Endothelial cell of umbilical vein (primary cell): ENCODE results near the gene OR10D3. TPM values are rescaled to one million over a fixed set of nuclear protein-coding genes. Genes with fewer than 3 reads are reported as not detected.

Experiments used
- BruUV-seq: library from RNA; stranded (reverse); fragments of 400-500 nt; replicated peaks from 2 replicates; lab custom pipeline; 2021; lab: Mats Ljungman, UMichigan
- CTCF ChIA-PET: fragments of 300-600, 350-600 bp; sonication (Branson Sonifier 250); formaldehyde crosslinking; loops from one replicate; lab custom pipeline; 2021; ENCODE audit warnings: antibody characterized with exemption, inconsistent platforms; lab: Charles Lee
- POLR2A ChIA-PET: fragments of 300-600, 350-600 bp; sonication (Branson Sonifier 250); formaldehyde crosslinking; loops from one replicate; lab custom pipeline; 2021; ENCODE audit warnings: antibody characterized with exemption, inconsistent platforms; lab: Charles Lee
- DNase-seq: peaks from one replicate; pipeline ENCODE4 v3.0.0-alpha.2; 2011; ENCODE audit warnings: low read depth, low spot score
- FAIRE-seq: peaks from 2 replicates; lab custom pipeline; 2011; peaks lifted over from hg19 to GRCh38; lab: Jason Lieb, UNC
- H2AFZ ChIP-seq: 2 replicates; pipeline ENCODE4 v1.6.0; 2012; ENCODE audit warnings: low read depth, low read length, control low read depth, inconsistent platforms
- H3K27ac ChIP-seq: 2 replicates; pipeline ENCODE4 v1.5.1; 2011; ENCODE audit warnings: low read depth, mild to moderate bottlenecking, control low read depth, low read length, moderate library complexity; ENCODE audit not compliant: insufficient read depth
- H3K27me3 ChIP-seq, 2 experiments: 2 replicates each; pipeline versions ENCODE4 v1.6.0 to v1.6.1; 2011; ENCODE audit warnings: low read length in 2 of 2, mixed read lengths in 1 of 2; ENCODE audit not compliant: control insufficient read depth in 2 of 2, insufficient read depth in 2 of 2
- H3K36me3 ChIP-seq, 2 experiments: 2 replicates in 1 of 2; 3 replicates in 1 of 2; pipeline ENCODE4 v1.5.1; 2011; ENCODE audit warnings: low read length in 2 of 2, mild to moderate bottlenecking in 1 of 2, moderate library complexity in 1 of 2; ENCODE audit not compliant: control insufficient read depth in 2 of 2, insufficient read depth in 2 of 2; ENCODE audit errors: extremely low read depth in 1 of 2
- H3K4me1 ChIP-seq: 3 replicates; pipeline ENCODE4 v1.5.1; 2011; ENCODE audit warnings: mild to moderate bottlenecking, low read length; ENCODE audit not compliant: control insufficient read depth, insufficient read depth; ENCODE audit errors: extremely low read depth
- H3K4me2 ChIP-seq: 2 replicates; pipeline ENCODE4 v1.6.1; 2011; ENCODE audit warnings: low read length, control low read depth, mixed read lengths; ENCODE audit not compliant: insufficient read depth
- H3K4me3 ChIP-seq, 3 experiments: fragments of 200-600 bp in 1 of 3; sonication (generic), shearing (Covaris generic) in 1 of 3; replicated peaks in 1 of 3; 2 replicates each; pipeline ENCODE4 v1.5.1; 2011 to 2016; ENCODE audit warnings: control low read depth in 3 of 3, low read length in 3 of 3, mild to moderate bottlenecking in 2 of 3, inconsistent platforms in 1 of 3, low read depth in 1 of 3, moderate library complexity in 1 of 3; ENCODE audit not compliant: insufficient read depth in 1 of 3
- H3K79me2 ChIP-seq: 2 replicates; pipeline ENCODE4 v1.6.0; 2012; ENCODE audit warnings: low read length, inconsistent platforms; ENCODE audit not compliant: control insufficient read depth, insufficient read depth
- H3K9ac ChIP-seq: replicated peaks from 2 replicates; pipeline ENCODE3; 2011; ENCODE audit warnings: low read length, control low read depth; ENCODE audit not compliant: insufficient read depth; ENCODE audit errors: extremely low read depth
- H3K9me1 ChIP-seq: replicated peaks from 3 replicates; pipeline ENCODE4 v1.6.0; 2011; ENCODE audit warnings: mild to moderate bottlenecking, low read length; ENCODE audit not compliant: control insufficient read depth, insufficient read depth; ENCODE audit errors: extremely low read depth
- H3K9me3 ChIP-seq: replicated peaks from 2 replicates; pipeline ENCODE4 v1.5.1; 2012; ENCODE audit warnings: low read length, inconsistent platforms; ENCODE audit not compliant: control insufficient read depth, insufficient read depth
- H4K20me1 ChIP-seq: replicated peaks from 2 replicates; pipeline ENCODE3; 2011; ENCODE audit warnings: mild to moderate bottlenecking, low read length; ENCODE audit not compliant: control insufficient read depth, insufficient read depth; ENCODE audit errors: extremely low read depth
- EZH2 ChIP-seq: IDR thresholded peaks from 2 replicates; pipeline ENCODE4 v1.6.1; 2012; ENCODE audit warnings: borderline replicate concordance, low read depth, mild to moderate bottlenecking, moderate library complexity, low read length, inconsistent platforms; ENCODE audit not compliant: severe bottlenecking
- FOS ChIP-seq: IDR thresholded peaks from 2 replicates; pipeline ENCODE4 v1.6.1; 2011; ENCODE audit warnings: mild to moderate bottlenecking, low read length, moderate library complexity, borderline replicate concordance; ENCODE audit not compliant: insufficient read depth
- GATA2 ChIP-seq: IDR thresholded peaks from 2 replicates; pipeline ENCODE4 v1.7.0; 2011; ENCODE audit warnings: low read depth, mild to moderate bottlenecking, moderate library complexity, mixed read lengths, low read length; ENCODE audit not compliant: insufficient read length, insufficient read depth
- JUN ChIP-seq: IDR thresholded peaks from 2 replicates; pipeline ENCODE4 v1.6.1; 2011; ENCODE audit warnings: borderline replicate concordance, low read depth; ENCODE audit not compliant: insufficient read length, insufficient read depth
- MAX ChIP-seq: IDR thresholded peaks from 2 replicates; pipeline ENCODE4 v1.6.1; 2011; ENCODE audit not compliant: insufficient read depth, insufficient read length
- MYC ChIP-seq: IDR thresholded peaks from one replicate; pipeline ENCODE4 v1.6.1; 2011; ENCODE audit warnings: mild to moderate bottlenecking, low read depth, low read length
- POLR2A ChIP-seq: IDR thresholded peaks from 2 replicates; pipeline ENCODE4 v1.6.1; 2012; ENCODE audit warnings: low read depth, mild to moderate bottlenecking, control low read depth, low read length
- POLR2AphosphoS5 ChIP-seq: IDR thresholded peaks from 2 replicates; pipeline ENCODE4 v1.6.1; 2012; ENCODE audit warnings: low read depth, mild to moderate bottlenecking, control low read depth, low read length, moderate library complexity; ENCODE audit not compliant: insufficient read depth
- dilution Hi-C: fragments of 300-500 bp; cut with MboI; formaldehyde crosslinking; loops from one replicate; pipeline ENCODE4 v1.15.0; 2019; ENCODE audit warnings: low sequenced_read_pairs; ENCODE audit not compliant: extremely low pct_ligation_motif_present
- intact Hi-C: fragments of 100-400 bp; cut with micrococcal nuclease; formaldehyde crosslinking; loops from one replicate; pipeline ENCODE4 v1.10.0; 2022
- polyA plus RNA-seq, 4 experiments: library from polyadenylated mRNA; depleted of rRNA in 3 of 4; stranded (reverse) in 3 of 4; unstranded in 1 of 4; fragments of >200 nt; gene quantifications; 2 replicates each; pipeline versions ENCODE4 v1.2.1 to v1.2.3, GENCODE V29; 2011 to 2012; ENCODE audit warnings: missing spikeins in 1 of 4
- total RNA-seq: library from RNA; stranded (reverse); gene quantifications from 2 replicates; pipeline ENCODE4 v1.2.3, GENCODE V29; 2021
- TF ChIP-seq, protein P1 (sequence below), 2 donors: IDR thresholded peaks; 1 replicate in 1 of 2; 2 replicates in 1 of 2; pipeline ENCODE4 v1.5.1; 2011; ENCODE audit warnings: low read length in 2 of 2, mild to moderate bottlenecking in 2 of 2, moderate library complexity in 2 of 2, control low read depth in 1 of 2, inconsistent platforms in 1 of 2, low read depth in 1 of 2; ENCODE audit not compliant: insufficient read depth in 1 of 2; ENCODE audit errors: extremely low read depth in 1 of 2

The OR10D3 gene
- total and polyA plus RNA-seq, 2 donors (not counting 3 experiments of a cell fraction or from before 2014, with no cell fraction given): not detected

DNA sequence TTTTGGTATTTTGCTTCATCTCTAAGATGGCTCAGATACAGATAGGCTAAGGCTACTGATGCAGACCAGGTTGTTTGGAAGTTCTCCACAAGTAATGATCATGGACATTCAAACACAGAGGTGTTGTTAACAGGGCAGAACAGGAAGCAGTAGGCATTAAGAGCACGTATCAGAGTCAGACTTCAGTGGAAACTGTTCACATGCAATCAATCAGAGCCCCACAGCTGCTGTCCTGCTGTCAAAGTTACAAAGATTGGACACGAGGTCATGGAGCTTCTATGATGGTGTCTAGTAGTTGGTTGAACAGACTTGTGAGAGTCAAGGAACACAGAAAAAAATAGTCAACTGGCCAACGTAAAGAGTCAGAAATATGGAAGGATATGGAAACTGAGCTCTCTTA lies 19.8 kb downstream of the OR10D3 start:
- no peaks in the 10 kb centered on the region for H3K36me3 ChIP-seq
- H3K4me1 ChIP-seq: no peaks in the 10 kb centered on the region
- H3K4me2 ChIP-seq: no peak overlapping the region
- CTCF ChIA-PET: no interaction called here
- H3K9me1 ChIP-seq: no peaks in the 10 kb centered on the region
- dilution Hi-C loops: no loop called here
- intact Hi-C loops: no loop called here
- H3K27me3 ChIP-seq: peaks cover 0 to 6% of the 10 kb centered on the region in 2 experiments
- H3K27ac ChIP-seq: no peak overlapping the region
- H4K20me1 ChIP-seq: no peaks in the 10 kb centered on the region
- H3K9me3 ChIP-seq: no peaks in the 10 kb centered on the region
- FAIRE-seq: no peak
- H3K4me3 ChIP-seq: no peak overlapping the region
- no peak overlapping the region for H3K9ac ChIP-seq
- no peak overlapping the region for H2AFZ ChIP-seq
- TF ChIP-seq FOS (no peak), EZH2 (no peak), POLR2AphosphoS5 (no peak), MAX (no peak), POLR2A (no peak), JUN (no peak), MYC (no peak), GATA2 (no peak)
- TF ChIP-seq, protein P1, sequence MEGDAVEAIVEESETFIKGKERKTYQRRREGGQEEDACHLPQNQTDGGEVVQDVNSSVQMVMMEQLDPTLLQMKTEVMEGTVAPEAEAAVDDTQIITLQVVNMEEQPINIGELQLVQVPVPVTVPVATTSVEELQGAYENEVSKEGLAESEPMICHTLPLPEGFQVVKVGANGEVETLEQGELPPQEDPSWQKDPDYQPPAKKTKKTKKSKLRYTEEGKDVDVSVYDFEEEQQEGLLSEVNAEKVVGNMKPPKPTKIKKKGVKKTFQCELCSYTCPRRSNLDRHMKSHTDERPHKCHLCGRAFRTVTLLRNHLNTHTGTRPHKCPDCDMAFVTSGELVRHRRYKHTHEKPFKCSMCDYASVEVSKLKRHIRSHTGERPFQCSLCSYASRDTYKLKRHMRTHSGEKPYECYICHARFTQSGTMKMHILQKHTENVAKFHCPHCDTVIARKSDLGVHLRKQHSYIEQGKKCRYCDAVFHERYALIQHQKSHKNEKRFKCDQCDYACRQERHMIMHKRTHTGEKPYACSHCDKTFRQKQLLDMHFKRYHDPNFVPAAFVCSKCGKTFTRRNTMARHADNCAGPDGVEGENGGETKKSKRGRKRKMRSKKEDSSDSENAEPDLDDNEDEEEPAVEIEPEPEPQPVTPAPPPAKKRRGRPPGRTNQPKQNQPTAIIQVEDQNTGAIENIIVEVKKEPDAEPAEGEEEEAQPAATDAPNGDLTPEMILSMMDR (IDR thresholded peaks at IDR 0.05; ENCODE audit: extremely low read depth in 1 of 2, insufficient read depth in 1 of 2, low read depth in 1 of 2, low read length in 2 of 2): no peak
- no TSS peak for BruUV-seq
- H3K79me2 ChIP-seq: no peaks in the 10 kb centered on the region
- POLR2A ChIA-PET: no interaction called here
- DNase-seq: no peak
